T47D (cell line): ENCODE measurements around the gene ASAP3.
A peak's percentile ranks its signal among the peaks of the same experiment; 100 is the strongest.

ENCODE experiments used
- DNase-seq, 2 experiments: peaks; one replicate each; pipeline versions ENCODE4 v3.0.0 to v3.0.0-alpha.2; 2011 to 2012; ENCODE audit warnings: low read depth in 1 of 2, low spot score in 1 of 2
- JUND ChIP-seq: IDR thresholded peaks from 2 replicates; pipeline ENCODE4 v1.6.1; 2012; ENCODE audit warnings: low read depth
- in situ Hi-C: cut with HindIII; loops from 2 replicates; pipeline ENCODE4 v1.10.0; 2016; ENCODE audit warnings: low sequenced_read_pairs, low pct_unique_long_range_greater_than_20kb

ASAP3 gene

GRCh38 chr1:23480187-23481025, 3.6 kb downstream of the ASAP3 start:
- no peak for DNase-seq
- no peak for TF ChIP-seq JUND
- in situ Hi-C loops: no loop called here

- in situ Hi-C loops: no loop called here
- no peak for DNase-seq
- no peak for TF ChIP-seq JUND
These were observed 4.4 kb downstream of the ASAP3 start for GRCh38 chr1:23479666-23479941.

GRCh38 chr1:23478896-23479665, 4.9 kb downstream of the ASAP3 start:
- no peak for TF ChIP-seq JUND
- DNase-seq: peak in 1 of 2 experiments; percentile 83
- in situ Hi-C loops: no loop called here

- in situ Hi-C loops: no loop called here
- TF ChIP-seq JUND: no peak
- peak in 1 of 2 experiments; percentile 42 for DNase-seq
These were observed 6.4 kb downstream of the ASAP3 start for GRCh38 chr1:23477359-23478144.

- DNase-seq: peak in 1 of 2 experiments; percentile 40
- TF ChIP-seq JUND: no peak
- in situ Hi-C loops: no loop called here
These were observed 8.3 kb downstream of the ASAP3 start for GRCh38 chr1:23475641-23476040.

GRCh38 chr1:23475134-23475628, 8.8 kb downstream of the ASAP3 start:
- in situ Hi-C loops: no loop called here
- DNase-seq: peak in 1 of 2 experiments; percentile 79
- TF ChIP-seq JUND: no peak

GRCh38 chr1:23473037-23473800, 10.8 kb downstream of the ASAP3 start:
- no peak for TF ChIP-seq JUND
- peak in 1 of 2 experiments; percentile 63 for DNase-seq
- in situ Hi-C loops: no loop called here

- no peak for DNase-seq
- no peak for TF ChIP-seq JUND
- in situ Hi-C loops: no loop called here
These were observed 11.5 kb downstream of the ASAP3 start for GRCh38 chr1:23472351-23473036.

- in situ Hi-C loops: no loop called here
- no peak for DNase-seq
These were observed 12.4 kb downstream of the ASAP3 start for GRCh38 chr1:23471473-23472075.

GRCh38 chr1:23470282-23471070, 13.5 kb downstream of the ASAP3 start:
- in situ Hi-C loops: no loop called here
- TF ChIP-seq JUND: no peak
- DNase-seq: peak in 1 of 2 experiments; percentile 37

More at GRCh38 chr1:23471473-23472075, 12.4 kb downstream of the ASAP3 start:
- no peak for TF ChIP-seq JUND
